ENCODE measurements around the gene ACAP3. TPM values are rescaled to one million over a fixed set of nuclear protein-coding genes. Genes with fewer than 3 reads are reported as not detected.

Gene ACAP3
- total and polyA plus RNA-seq, 2 experiments from 2014 or later = 8.1 to 31.9 TPM

- no peak for TF ChIP-seq ETS1 (IDR thresholded peaks at IDR 0.05)
- TF ChIP-seq STAT1 (IDR thresholded peaks at IDR 0.05; ENCODE audit: unreplicated experiment) = no peak
- TF ChIP-seq EZH2phosphoT487 (IDR thresholded peaks at IDR 0.05; ENCODE audit: unreplicated experiment) = no peak
Measured at GRCh38 chr1:1262071-1262470, 45.7 kb downstream of the ACAP3 start (continued).

GRCh38 chr1:1260843-1261560 is 46.7 kb downstream of the ACAP3 start:
- peaks cover 30% of the 10 kb centered on the region for H3K79me2 ChIP-seq (replicated peaks; ENCODE audit: insufficient read depth)
- Mint-ChIP-seq H3K36me3 (ENCODE audit: low read depth) (peaks cover 70% of the 10 kb centered on the region), H3K27ac (peak overlapping the region; percentile 38; the same call in 1 of the 2 replicates), H3K4me1 (peaks cover 20% of the 10 kb centered on the region), H3K9me3 (no peaks in the 10 kb centered on the region), H3K4me3 (no peak overlapping the region), H3K27me3 (ENCODE audit: insufficient read depth, low read depth, poor library complexity) (peaks cover 21% of the 10 kb centered on the region)
- H4K20me1 ChIP-seq (replicated peaks; ENCODE audit: insufficient read depth) = peaks cover 24% of the 10 kb centered on the region
- no peak overlapping the region for H2AFZ ChIP-seq
- peaks cover 19% of the 10 kb centered on the region; the same call in 1 of the 2 replicates for H3K36me3 ChIP-seq (ENCODE audit: insufficient read depth)
- no peak overlapping the region for H3K4me2 ChIP-seq
- peak overlapping the region; percentile 63; the same call in 1 of the 2 replicates for H3K27ac ChIP-seq (ENCODE audit: low read depth)
- no peaks in the 10 kb centered on the region for H3K9me2 ChIP-seq (ENCODE audit: insufficient read depth)
- DNase-seq (ENCODE audit: low spot score) (no peak), ATAC-seq (no peak)
- H3F3A ChIP-seq (replicated peaks; ENCODE audit: low read depth) = 0 out of 2 replicates have a peak, but pooled peaks cover 13% of the 10 kb centered on the region
- H3K4me1 ChIP-seq (ENCODE audit: insufficient read depth) = peaks cover 9% of the 10 kb centered on the region
- TF ChIP-seq EZH2phosphoT487 (IDR thresholded peaks at IDR 0.05; ENCODE audit: unreplicated experiment) (no peak), POLR2AphosphoS5 (IDR thresholded peaks at IDR 0.05; ENCODE audit: low read depth) (no peak), REST (IDR thresholded peaks at IDR 0.05; ENCODE audit: unreplicated experiment) (no peak), CTCF (conservative IDR thresholded peaks at IDR 0.05; ENCODE audit: low read depth in 2 of 2) (no peak), CREB1 (CRISPR knock-in tag; IDR thresholded peaks at IDR 0.05; ENCODE audit: low read depth) (no peak), ZNF114 (CRISPR knock-in tag; IDR thresholded peaks at IDR 0.05) (no peak), JUNB (IDR thresholded peaks at IDR 0.05; ENCODE audit: unreplicated experiment) (no peak), ZNF331 (CRISPR knock-in tag; IDR thresholded peaks at IDR 0.05; ENCODE audit: low read depth) (no peak), ZNF462 (CRISPR knock-in tag; IDR thresholded peaks at IDR 0.05) (no peak), EZH2 (IDR thresholded peaks at IDR 0.05; ENCODE audit: low read depth, unreplicated experiment) (no peak)
- no peaks in the 10 kb centered on the region for H3K27me3 ChIP-seq (ENCODE audit: insufficient read depth)
- H3K4me3 ChIP-seq = no peak overlapping the region

Measured in GM23338 (cell line).